Measurements from ENCODE around the gene LCMT1.

DNA sequence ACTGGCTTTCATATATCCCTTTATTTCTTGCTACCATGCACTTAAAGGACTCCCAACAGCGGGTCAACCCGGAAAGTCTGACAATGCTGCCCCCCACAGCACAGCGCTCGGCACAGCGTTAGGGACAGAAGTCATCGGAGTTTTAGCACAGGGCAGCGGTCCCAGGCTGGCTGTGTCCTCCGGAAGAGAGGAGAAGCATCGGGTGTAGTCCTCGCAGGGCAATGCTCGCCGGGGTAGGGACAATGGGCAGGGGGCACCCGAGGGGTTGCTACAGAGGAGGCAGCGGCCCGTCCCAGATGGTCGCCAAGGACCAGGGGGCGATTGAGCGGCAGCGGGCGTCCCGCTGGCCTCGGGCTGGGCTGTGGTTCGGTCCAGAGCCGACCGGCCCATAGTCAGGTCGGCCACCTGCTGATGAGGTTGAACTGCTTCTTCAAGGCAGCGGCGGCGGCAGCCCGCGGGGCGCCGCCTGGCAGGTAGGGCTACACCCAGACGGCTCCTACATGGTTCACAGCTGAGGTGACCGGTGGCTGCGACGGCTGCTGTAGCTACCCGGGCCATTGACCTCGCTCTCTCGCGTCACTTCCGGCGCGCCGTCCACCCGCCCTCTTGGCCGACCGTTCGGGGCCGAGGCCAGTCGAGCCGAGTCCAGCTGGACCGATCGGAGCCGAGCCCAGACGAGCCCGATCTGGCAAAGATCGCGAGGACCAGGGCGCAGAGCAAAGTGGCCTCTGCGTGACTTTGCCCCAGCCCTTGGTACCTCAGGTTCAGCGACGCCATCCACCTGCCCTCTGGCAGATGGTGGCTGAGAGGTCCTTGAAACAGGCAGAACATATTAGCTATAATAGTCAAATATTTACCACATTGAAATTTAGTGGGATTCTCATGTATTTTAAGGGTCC is 4.7 kb upstream of the LCMT1 start:
- TF ChIP-seq, protein P1, sequence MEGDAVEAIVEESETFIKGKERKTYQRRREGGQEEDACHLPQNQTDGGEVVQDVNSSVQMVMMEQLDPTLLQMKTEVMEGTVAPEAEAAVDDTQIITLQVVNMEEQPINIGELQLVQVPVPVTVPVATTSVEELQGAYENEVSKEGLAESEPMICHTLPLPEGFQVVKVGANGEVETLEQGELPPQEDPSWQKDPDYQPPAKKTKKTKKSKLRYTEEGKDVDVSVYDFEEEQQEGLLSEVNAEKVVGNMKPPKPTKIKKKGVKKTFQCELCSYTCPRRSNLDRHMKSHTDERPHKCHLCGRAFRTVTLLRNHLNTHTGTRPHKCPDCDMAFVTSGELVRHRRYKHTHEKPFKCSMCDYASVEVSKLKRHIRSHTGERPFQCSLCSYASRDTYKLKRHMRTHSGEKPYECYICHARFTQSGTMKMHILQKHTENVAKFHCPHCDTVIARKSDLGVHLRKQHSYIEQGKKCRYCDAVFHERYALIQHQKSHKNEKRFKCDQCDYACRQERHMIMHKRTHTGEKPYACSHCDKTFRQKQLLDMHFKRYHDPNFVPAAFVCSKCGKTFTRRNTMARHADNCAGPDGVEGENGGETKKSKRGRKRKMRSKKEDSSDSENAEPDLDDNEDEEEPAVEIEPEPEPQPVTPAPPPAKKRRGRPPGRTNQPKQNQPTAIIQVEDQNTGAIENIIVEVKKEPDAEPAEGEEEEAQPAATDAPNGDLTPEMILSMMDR (IDR thresholded peaks at IDR 0.05; ENCODE audit: poor library complexity, severe bottlenecking) = peak; percentile 49
- TF ChIP-seq EZH2 (IDR thresholded peaks at IDR 0.05; ENCODE audit: borderline replicate concordance, insufficient read depth, low read length, poor library complexity, severe bottlenecking) = no peak
- peak; percentile 76 for TF ChIP-seq POLR2AphosphoS5 (IDR thresholded peaks at IDR 0.05)
- no peak for TF ChIP-seq TAF1 (IDR thresholded peaks at IDR 0.05; ENCODE audit: low read depth)
- no peak for TF ChIP-seq SMC3 (conservative IDR thresholded peaks at IDR 0.05; ENCODE audit: poor library complexity)
- peak; percentile 29 for TF ChIP-seq EP300 (conservative IDR thresholded peaks at IDR 0.05; ENCODE audit: poor library complexity, severe bottlenecking)
- TF ChIP-seq MXI1 (conservative IDR thresholded peaks at IDR 0.05; ENCODE audit: poor library complexity, severe bottlenecking) = peak; percentile 69
- TF ChIP-seq, protein P2, sequence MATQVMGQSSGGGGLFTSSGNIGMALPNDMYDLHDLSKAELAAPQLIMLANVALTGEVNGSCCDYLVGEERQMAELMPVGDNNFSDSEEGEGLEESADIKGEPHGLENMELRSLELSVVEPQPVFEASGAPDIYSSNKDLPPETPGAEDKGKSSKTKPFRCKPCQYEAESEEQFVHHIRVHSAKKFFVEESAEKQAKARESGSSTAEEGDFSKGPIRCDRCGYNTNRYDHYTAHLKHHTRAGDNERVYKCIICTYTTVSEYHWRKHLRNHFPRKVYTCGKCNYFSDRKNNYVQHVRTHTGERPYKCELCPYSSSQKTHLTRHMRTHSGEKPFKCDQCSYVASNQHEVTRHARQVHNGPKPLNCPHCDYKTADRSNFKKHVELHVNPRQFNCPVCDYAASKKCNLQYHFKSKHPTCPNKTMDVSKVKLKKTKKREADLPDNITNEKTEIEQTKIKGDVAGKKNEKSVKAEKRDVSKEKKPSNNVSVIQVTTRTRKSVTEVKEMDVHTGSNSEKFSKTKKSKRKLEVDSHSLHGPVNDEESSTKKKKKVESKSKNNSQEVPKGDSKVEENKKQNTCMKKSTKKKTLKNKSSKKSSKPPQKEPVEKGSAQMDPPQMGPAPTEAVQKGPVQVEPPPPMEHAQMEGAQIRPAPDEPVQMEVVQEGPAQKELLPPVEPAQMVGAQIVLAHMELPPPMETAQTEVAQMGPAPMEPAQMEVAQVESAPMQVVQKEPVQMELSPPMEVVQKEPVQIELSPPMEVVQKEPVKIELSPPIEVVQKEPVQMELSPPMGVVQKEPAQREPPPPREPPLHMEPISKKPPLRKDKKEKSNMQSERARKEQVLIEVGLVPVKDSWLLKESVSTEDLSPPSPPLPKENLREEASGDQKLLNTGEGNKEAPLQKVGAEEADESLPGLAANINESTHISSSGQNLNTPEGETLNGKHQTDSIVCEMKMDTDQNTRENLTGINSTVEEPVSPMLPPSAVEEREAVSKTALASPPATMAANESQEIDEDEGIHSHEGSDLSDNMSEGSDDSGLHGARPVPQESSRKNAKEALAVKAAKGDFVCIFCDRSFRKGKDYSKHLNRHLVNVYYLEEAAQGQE (IDR thresholded peaks at IDR 0.05; ENCODE audit: borderline replicate concordance) = no peak

Data from neural cell (in vitro differentiated cells).